Psoas muscle (tissue), 8 donors: ENCODE results near the gene TCF20. TPM values are rescaled to one million over a fixed set of nuclear protein-coding genes. Genes with fewer than 3 reads are reported as not detected.

ENCODE experiments used
- ATAC-seq, 4 donors: fragments of 200-7000 bp; cut with Tn5 transposase; one replicate each; pipeline ENCODE4 v1.9.1; 2020; ENCODE audit warnings: moderate library complexity in 3 of 4, mild to moderate bottlenecking in 2 of 4
- DNase-seq, 2 donors: peaks; one replicate each; pipeline ENCODE4 v3.0.0-alpha.2; 2020
- H3K27ac ChIP-seq: fragments of 200-600 bp; one replicate; pipeline ENCODE4 v1.8.0; 2022
- H3K27me3 ChIP-seq, 3 donors: fragments of 200-600 bp in 1 of 3; one replicate each; pipeline versions ENCODE4 v1.6.1 to v1.8.0; 2013 to 2022; ENCODE audit warnings: low read length in 2 of 3, mild to moderate bottlenecking in 2 of 3, moderate library complexity in 1 of 3; ENCODE audit not compliant: insufficient read depth in 3 of 3
- H3K36me3 ChIP-seq, 2 donors: fragments of 200-600 bp in 1 of 2; one replicate each; pipeline versions ENCODE4 v1.6.1 to v1.8.0; 2013 to 2022; ENCODE audit warnings: low read depth in 1 of 2, mild to moderate bottlenecking in 1 of 2, moderate library complexity in 1 of 2; ENCODE audit not compliant: insufficient read depth in 1 of 2
- H3K4me1 ChIP-seq: fragments of 200-600 bp; one replicate; pipeline ENCODE4 v1.8.0; 2022
- H3K4me3 ChIP-seq: fragments of 200-600 bp; one replicate; pipeline ENCODE4 v1.8.0; 2022; ENCODE audit warnings: mild to moderate bottlenecking
- H3K9me3 ChIP-seq: fragments of 200-600 bp; one replicate; pipeline ENCODE4 v1.8.0; 2022
- WGBS, 3 donors: extraction: QIAGEN DNeasy Blood & Tissue Kit; methylation state at CpG; one replicate each; pipeline versions ENCODE4 v1.1.6 to v1.1.7; 2013; 5-methylcytosine and 5-hydroxymethylcytosine counted together
- intact Hi-C, 2 donors: fragments of 100-400 bp; cut with DNase I; formaldehyde crosslinking; loops; one replicate each; pipeline versions ENCODE4 v1.11.0 to v1.14.2; 2022
- polyA plus RNA-seq, 3 donors: library from polyadenylated mRNA; stranded (reverse); fragments of 200-250 nt; gene quantifications; one replicate each; pipeline ENCODE4 v1.2.3, GENCODE V29; 2013
- total RNA-seq, 4 donors: library from RNA; stranded (reverse); fragmentation: NEBNext Ultra II Directional in 2 of 4; extraction: Animal tissue kit (Norgen Biotek cat#: 25700) in 2 of 4; gene quantifications; one replicate each; pipeline versions ENCODE4 v1.2.1 to v1.2.4, GENCODE V29; 2021 to 2023
- TF ChIP-seq, protein P1 (sequence below): fragments of 200-600 bp; IDR thresholded peaks from one replicate; pipeline ENCODE4 v1.8.0; 2022; ENCODE audit warnings: antibody characterized with exemption
- donor health status: healthy with polysubstance abuse.
- donor health status: DM: no; HTN: no; CAD: no; lungs with moderate emphysema.
- donor health status: Bipolar disorder and iron deficiency.
- donor health status: healthy.
- donor health status: DM: yes; HTN: yes; CAD: no.
- donor health status: DM: no; HTN: no; CAD: no.
- donor health status: DM: no; HTN: no; CAD: no.
- donor health status: DM: yes; HTN: yes; CAD: no.

Gene TCF20
- total and polyA plus RNA-seq, 7 donors, result 3.2 to 14.9 (median 10.1) TPM

DNA sequence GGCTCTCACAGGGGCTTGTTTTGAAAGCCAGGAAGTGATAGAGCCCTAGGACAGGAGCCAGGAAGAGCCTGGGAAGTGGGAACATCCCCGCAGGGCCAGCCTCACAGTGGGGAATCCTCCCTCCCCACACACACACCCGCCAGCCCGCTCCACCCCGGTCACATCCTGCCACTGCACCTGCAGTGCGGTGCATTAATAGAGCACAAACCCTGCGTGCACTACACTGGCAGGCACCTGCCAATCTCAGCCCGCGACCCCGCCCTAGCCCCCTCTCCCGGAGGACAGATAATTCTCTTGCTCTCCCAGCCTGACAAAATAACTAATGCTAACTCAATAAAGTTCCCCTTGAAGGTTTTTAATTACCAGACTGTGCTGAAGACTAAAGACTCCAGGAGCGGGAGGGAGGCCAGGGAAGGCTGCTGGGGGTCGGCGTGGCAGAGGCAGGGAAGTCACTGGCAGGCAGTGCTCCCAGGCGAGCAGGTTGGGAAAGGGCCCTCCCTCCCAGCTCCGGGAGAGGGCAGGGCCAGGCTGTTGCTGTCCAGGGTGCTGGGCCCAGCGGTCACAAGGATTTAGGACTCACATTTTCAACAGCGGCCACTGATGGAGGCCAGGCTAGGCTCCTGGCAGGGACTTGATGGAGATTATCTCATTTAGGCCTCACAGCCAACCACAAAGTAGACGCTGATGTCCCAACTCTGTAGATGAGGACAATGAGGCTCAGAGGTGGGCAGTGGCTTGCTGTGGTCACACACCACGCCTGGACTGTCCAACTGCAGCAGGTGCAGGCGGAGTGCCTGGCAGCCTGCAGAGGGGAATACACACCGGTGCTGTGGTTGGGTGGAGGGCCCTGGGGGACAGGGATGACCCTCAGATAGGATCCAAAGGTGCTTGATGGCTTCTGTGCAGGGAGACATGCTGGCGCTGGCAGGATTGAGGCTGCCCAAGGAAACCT lies 23.9 kb upstream of the TCF20 start:
- Histone ChIP-seq H3K9me3 (no peaks in the 10 kb centered on the region), H3K27me3 (peaks cover 0 to 7% (median 0%) of the 10 kb centered on the region in 3 donors), H3K27ac (no peak overlapping the region), H3K36me3 (no peaks in the 10 kb centered on the region), H3K4me1 (no peaks in the 10 kb centered on the region), H3K4me3 (no peak overlapping the region)
- intact Hi-C loops, result no loop called here
- 26 to 31% (median 26%) methylated on average over 22 of the region's 22 CpGs for WGBS, 3 donors
- DNase-seq (peak in 1 of 2 donors; percentile 74), ATAC-seq (peak; percentile 39 to 60 (median 48))
- TF ChIP-seq, protein P1, sequence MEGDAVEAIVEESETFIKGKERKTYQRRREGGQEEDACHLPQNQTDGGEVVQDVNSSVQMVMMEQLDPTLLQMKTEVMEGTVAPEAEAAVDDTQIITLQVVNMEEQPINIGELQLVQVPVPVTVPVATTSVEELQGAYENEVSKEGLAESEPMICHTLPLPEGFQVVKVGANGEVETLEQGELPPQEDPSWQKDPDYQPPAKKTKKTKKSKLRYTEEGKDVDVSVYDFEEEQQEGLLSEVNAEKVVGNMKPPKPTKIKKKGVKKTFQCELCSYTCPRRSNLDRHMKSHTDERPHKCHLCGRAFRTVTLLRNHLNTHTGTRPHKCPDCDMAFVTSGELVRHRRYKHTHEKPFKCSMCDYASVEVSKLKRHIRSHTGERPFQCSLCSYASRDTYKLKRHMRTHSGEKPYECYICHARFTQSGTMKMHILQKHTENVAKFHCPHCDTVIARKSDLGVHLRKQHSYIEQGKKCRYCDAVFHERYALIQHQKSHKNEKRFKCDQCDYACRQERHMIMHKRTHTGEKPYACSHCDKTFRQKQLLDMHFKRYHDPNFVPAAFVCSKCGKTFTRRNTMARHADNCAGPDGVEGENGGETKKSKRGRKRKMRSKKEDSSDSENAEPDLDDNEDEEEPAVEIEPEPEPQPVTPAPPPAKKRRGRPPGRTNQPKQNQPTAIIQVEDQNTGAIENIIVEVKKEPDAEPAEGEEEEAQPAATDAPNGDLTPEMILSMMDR, result no peak

DNA sequence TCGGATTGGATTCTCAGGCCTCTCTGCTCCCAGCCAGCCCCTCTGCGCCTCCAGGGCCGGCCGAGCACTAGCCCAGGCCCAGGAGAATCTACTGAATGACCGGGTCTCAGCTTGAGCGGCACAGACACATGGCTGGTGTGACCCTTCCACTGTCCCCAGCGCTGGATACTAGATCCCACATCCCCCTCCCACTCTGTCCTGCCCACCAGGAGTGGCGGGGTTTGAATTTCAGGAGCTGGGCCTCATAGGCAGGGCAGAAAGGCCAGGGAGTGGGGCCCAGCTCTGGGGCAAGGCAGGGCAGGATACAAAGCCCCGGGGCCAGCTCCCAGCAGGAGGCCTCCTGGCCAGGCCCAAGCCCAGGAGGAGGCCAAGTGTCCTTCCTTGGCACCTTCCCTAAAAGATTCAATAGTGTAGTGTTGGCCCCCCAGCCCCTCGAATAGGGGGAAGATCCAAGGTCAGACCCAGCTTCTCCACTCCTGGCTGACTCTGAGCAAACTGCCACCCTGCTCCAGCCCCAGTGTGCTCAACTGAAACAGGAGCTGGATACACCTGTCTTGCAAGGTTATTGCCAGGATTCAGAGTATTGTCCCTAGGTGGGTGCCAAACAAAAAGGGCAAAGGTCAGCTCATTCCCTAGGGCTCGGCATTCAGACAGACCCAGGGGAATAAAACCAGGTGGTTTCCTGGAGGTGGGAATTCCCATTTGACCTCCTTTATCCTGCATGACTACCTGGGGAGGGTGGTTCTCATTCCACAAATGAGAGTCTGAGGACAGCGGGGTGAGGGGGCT lies 22.5 kb upstream of the TCF20 start:
- peaks cover 0 to 7% (median 0%) of the 10 kb centered on the region in 3 donors for H3K27me3 ChIP-seq
- WGBS, 3 donors, result 70 to 78% (median 71%) methylated on average over 12 of the region's 12 CpGs
- TF ChIP-seq, protein P1, result no peak
- no peak overlapping the region for H3K4me3 ChIP-seq
- DNase-seq, result no peak
- no peaks in the 10 kb centered on the region for H3K36me3 ChIP-seq
- H3K9me3 ChIP-seq, result no peaks in the 10 kb centered on the region
- intact Hi-C loops, result no loop called here
- ATAC-seq, result no peak
- no peak overlapping the region for H3K27ac ChIP-seq
- no peaks in the 10 kb centered on the region for H3K4me1 ChIP-seq

DNA sequence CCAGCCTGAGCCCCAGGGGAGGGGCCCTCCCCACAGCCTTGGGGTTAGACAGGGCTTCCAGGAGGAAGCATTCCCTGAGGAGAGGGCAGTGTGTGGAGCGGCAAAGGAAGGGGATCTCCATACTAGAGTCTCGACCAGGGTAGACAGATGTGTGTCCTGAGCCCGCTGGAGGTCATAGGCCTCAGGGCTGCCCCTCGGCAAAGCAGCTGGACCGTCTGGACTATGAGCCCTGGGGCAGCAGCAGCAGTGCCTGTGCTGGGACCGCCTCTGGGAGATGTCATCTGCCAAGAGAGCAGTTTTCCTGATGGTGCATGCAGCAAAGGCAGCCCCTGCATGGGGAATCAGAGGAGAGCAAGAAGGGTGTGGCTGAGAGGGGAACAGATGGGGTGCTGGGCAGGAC lies 20.8 kb upstream of the TCF20 start:
- TF ChIP-seq, protein P1, result no peak
- Histone ChIP-seq H3K27me3 (peaks cover 0 to 6% (median 0%) of the 10 kb centered on the region in 3 donors), H3K9me3 (no peaks in the 10 kb centered on the region), H3K27ac (no peak overlapping the region), H3K4me3 (no peak overlapping the region), H3K4me1 (no peaks in the 10 kb centered on the region), H3K36me3 (no peaks in the 10 kb centered on the region)
- intact Hi-C loops, result no loop called here
- ATAC-seq (no peak), DNase-seq (no peak)
- 74 to 89% (median 83%) methylated on average over 6 of the region's 6 CpGs for WGBS, 3 donors

DNA sequence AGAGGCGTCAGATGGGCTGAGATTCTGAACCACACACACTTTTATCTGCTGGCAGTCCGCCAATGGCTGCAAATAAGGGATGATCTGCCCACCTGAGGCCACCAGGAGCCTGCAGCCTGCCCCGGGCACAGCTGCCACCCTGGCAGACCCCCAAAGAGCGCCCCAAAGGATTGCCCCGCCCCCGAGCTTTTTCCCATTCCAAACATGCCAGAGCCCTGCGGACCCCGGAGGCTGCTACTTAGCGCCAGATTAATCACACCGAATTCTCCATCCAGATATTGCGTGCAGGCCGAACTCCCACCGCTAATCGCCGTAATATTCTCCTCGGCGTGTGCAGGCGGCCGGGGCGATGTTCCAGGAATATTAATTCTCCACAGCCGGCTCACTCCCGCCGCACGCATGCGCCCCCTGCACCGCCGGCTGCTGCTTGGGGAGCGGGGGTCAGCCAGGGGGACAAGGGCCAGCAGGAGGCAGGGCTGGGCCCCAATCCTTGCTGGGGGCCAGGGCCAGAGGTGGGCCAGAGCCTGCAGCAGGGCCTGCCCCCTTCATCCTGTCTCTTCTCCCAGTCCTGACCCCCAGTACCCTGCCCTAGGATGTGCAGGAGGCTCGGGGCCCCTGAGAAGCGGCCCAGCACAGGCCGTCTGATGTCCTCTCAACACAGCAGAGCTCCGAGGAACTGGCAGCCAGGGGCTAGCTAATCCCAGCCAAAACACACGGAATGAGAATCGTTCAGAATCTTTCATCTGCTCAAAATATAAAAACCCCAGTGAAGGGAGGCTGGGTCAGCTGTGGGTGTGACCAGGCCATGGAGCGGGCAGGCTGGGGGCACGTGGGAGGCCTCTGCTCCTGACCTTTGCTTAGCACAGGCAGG lies 19.5 kb upstream of the TCF20 start:
- no peaks in the 10 kb centered on the region for H3K36me3 ChIP-seq
- DNase-seq, result no peak
- ATAC-seq, result no peak
- intact Hi-C loops, result no loop called here
- peaks cover 0 to 17% (median 2%) of the 10 kb centered on the region in 3 donors for H3K27me3 ChIP-seq
- H3K9me3 ChIP-seq, result no peaks in the 10 kb centered on the region
- H3K4me1 ChIP-seq, result no peaks in the 10 kb centered on the region
- H3K27ac ChIP-seq, result no peak overlapping the region
- 29 to 42% (median 32%) methylated on average over 35 to 36 of the region's 36 CpGs for WGBS, 3 donors
- no peak overlapping the region for H3K4me3 ChIP-seq
- TF ChIP-seq, protein P1, result no peak
